ENCODE results near the gene THSD4. TPM values are rescaled to one million over a fixed set of nuclear protein-coding genes. Genes with fewer than 3 reads are reported as not detected.
"Not testable (repeated sequence)": the region's sequence is repeated elsewhere in the genome, so short reads cannot be mapped to it uniquely, and the experiment has no call there.

THSD4 gene
- total RNA-seq, 1 donor = 15.6 TPM

- peak overlapping the region; percentile 18 for H2AFZ ChIP-seq (ENCODE audit: low read length)
- H3K4me3 ChIP-seq (ENCODE audit: insufficient read depth, low read length) = no peak overlapping the region
- no peaks in the 10 kb centered on the region for H3K9me3 ChIP-seq (ENCODE audit: low read depth, low read length)
- no peaks in the 10 kb centered on the region for H3K36me3 ChIP-seq (ENCODE audit: insufficient read depth, low read length)
- no peak overlapping the region for H3K4me2 ChIP-seq (ENCODE audit: insufficient read depth, low read length)
- no peaks in the 10 kb centered on the region for H4K20me1 ChIP-seq (ENCODE audit: insufficient read depth, low read length)
- H3K27ac ChIP-seq (ENCODE audit: low read depth, low read length) = no peak overlapping the region
- no peak for TF ChIP-seq CTCF (IDR thresholded peaks at IDR 0.05; ENCODE audit: extremely low read depth, low read depth, low read length)
- no peaks in the 10 kb centered on the region for H3K27me3 ChIP-seq (ENCODE audit: insufficient read depth, low read length)
- DNase-seq (ENCODE audit: insufficient read length, low spot score, missing footprints) = no peak
- H3K4me1 ChIP-seq (ENCODE audit: insufficient read depth, low read length) = peaks cover 9% of the 10 kb centered on the region
- H3K79me2 ChIP-seq (ENCODE audit: insufficient read depth, low read length) = no peaks in the 10 kb centered on the region
Observed at GRCh38 chr15:71435552-71435951, 320.3 kb downstream of the THSD4 start.

GRCh38 chr15:71436854-71437253 is 321.6 kb downstream of the THSD4 start:
- Histone ChIP-seq H4K20me1 (ENCODE audit: insufficient read depth, low read length) (no peaks in the 10 kb centered on the region), H3K79me2 (ENCODE audit: insufficient read depth, low read length) (no peaks in the 10 kb centered on the region), H3K27me3 (ENCODE audit: insufficient read depth, low read length) (no peaks in the 10 kb centered on the region), H2AFZ (ENCODE audit: low read length) (no peak overlapping the region), H3K4me2 (ENCODE audit: insufficient read depth, low read length) (no peak overlapping the region), H3K9me3 (ENCODE audit: low read depth, low read length) (no peaks in the 10 kb centered on the region), H3K4me3 (ENCODE audit: insufficient read depth, low read length) (no peak overlapping the region), H3K4me1 (ENCODE audit: insufficient read depth, low read length) (peaks cover 9% of the 10 kb centered on the region), H3K36me3 (ENCODE audit: insufficient read depth, low read length) (no peaks in the 10 kb centered on the region), H3K27ac (ENCODE audit: low read depth, low read length) (no peak overlapping the region)
- DNase-seq (ENCODE audit: insufficient read length, low spot score, missing footprints) = no peak
- no peak for TF ChIP-seq CTCF (IDR thresholded peaks at IDR 0.05; ENCODE audit: extremely low read depth, low read depth, low read length)

- no peak for DNase-seq (ENCODE audit: insufficient read length, low spot score, missing footprints)
- Histone ChIP-seq H3K9me3 (ENCODE audit: low read depth, low read length) (no peaks in the 10 kb centered on the region), H3K79me2 (ENCODE audit: insufficient read depth, low read length) (no peaks in the 10 kb centered on the region), H3K27ac (ENCODE audit: low read depth, low read length) (no peak overlapping the region), H3K4me3 (ENCODE audit: insufficient read depth, low read length) (no peak overlapping the region), H3K4me2 (ENCODE audit: insufficient read depth, low read length) (no peak overlapping the region), H3K4me1 (ENCODE audit: insufficient read depth, low read length) (peaks cover 9% of the 10 kb centered on the region), H2AFZ (ENCODE audit: low read length) (no peak overlapping the region), H4K20me1 (ENCODE audit: insufficient read depth, low read length) (no peaks in the 10 kb centered on the region), H3K27me3 (ENCODE audit: insufficient read depth, low read length) (no peaks in the 10 kb centered on the region), H3K36me3 (ENCODE audit: insufficient read depth, low read length) (no peaks in the 10 kb centered on the region)
- no peak for TF ChIP-seq CTCF (IDR thresholded peaks at IDR 0.05; ENCODE audit: extremely low read depth, low read depth, low read length)
Observed at GRCh38 chr15:71437404-71437803, 322.1 kb downstream of the THSD4 start.

- H3K27ac ChIP-seq (ENCODE audit: low read depth, low read length) = no peak overlapping the region
- no peak for TF ChIP-seq CTCF (IDR thresholded peaks at IDR 0.05; ENCODE audit: extremely low read depth, low read depth, low read length)
- peaks cover 9% of the 10 kb centered on the region for H3K4me1 ChIP-seq (ENCODE audit: insufficient read depth, low read length)
- H3K27me3 ChIP-seq (ENCODE audit: insufficient read depth, low read length) = no peaks in the 10 kb centered on the region
- no peak overlapping the region for H3K4me2 ChIP-seq (ENCODE audit: insufficient read depth, low read length)
- no peaks in the 10 kb centered on the region for H3K9me3 ChIP-seq (ENCODE audit: low read depth, low read length)
- H3K79me2 ChIP-seq (ENCODE audit: insufficient read depth, low read length) = no peaks in the 10 kb centered on the region
- peak; percentile 39 for DNase-seq (ENCODE audit: insufficient read length, low spot score, missing footprints)
- H4K20me1 ChIP-seq (ENCODE audit: insufficient read depth, low read length) = no peaks in the 10 kb centered on the region
- no peak overlapping the region for H3K4me3 ChIP-seq (ENCODE audit: insufficient read depth, low read length)
- no peaks in the 10 kb centered on the region for H3K36me3 ChIP-seq (ENCODE audit: insufficient read depth, low read length)
- H2AFZ ChIP-seq (ENCODE audit: low read length) = no peak overlapping the region
Observed at GRCh38 chr15:71437919-71438318, 322.6 kb downstream of the THSD4 start.

- H3K4me3 ChIP-seq (ENCODE audit: insufficient read depth, low read length); H3K4me1 ChIP-seq (ENCODE audit: insufficient read depth, low read length); DNase-seq (ENCODE audit: insufficient read length, low spot score, missing footprints); H3K79me2 ChIP-seq (ENCODE audit: insufficient read depth, low read length); H3K9me3 ChIP-seq (ENCODE audit: low read depth, low read length); H2AFZ ChIP-seq (ENCODE audit: low read length); H3K27me3 ChIP-seq (ENCODE audit: insufficient read depth, low read length); H3K27ac ChIP-seq (ENCODE audit: low read depth, low read length); H3K36me3 ChIP-seq (ENCODE audit: insufficient read depth, low read length); H3K4me2 ChIP-seq (ENCODE audit: insufficient read depth, low read length); H4K20me1 ChIP-seq (ENCODE audit: insufficient read depth, low read length): not testable (repeated sequence)
Observed at GRCh38 chr15:71439478-71439877, 324.2 kb downstream of the THSD4 start.
